H1 (cell line): ENCODE data around the gene ISM1. TPM values are rescaled to one million over a fixed set of nuclear protein-coding genes. Genes with fewer than 3 reads are reported as not detected.

Experiments used
- CHD2 ChIP-seq: IDR thresholded peaks from 2 replicates; pipeline ENCODE4 v1.6.1; 2012; ENCODE audit warnings: low read length, improper control_type of control experiment
- HDAC2 ChIP-seq, 2 experiments: fragments of 300-600 bp in 1 of 2; sonication (generic) in 1 of 2; IDR thresholded peaks; 2 replicates each; pipeline ENCODE4 v1.6.1; 2011 to 2012; ENCODE audit warnings: low read depth in 2 of 2, low read length in 2 of 2, mild to moderate bottlenecking in 2 of 2, moderate library complexity in 2 of 2, borderline replicate concordance in 1 of 2, inconsistent platforms in 1 of 2
- POU5F1 ChIP-seq: IDR thresholded peaks from 2 replicates; pipeline ENCODE4 v1.6.1; 2011; ENCODE audit warnings: low read depth, mild to moderate bottlenecking, low read length, moderate library complexity
- SP1 ChIP-seq: IDR thresholded peaks from 2 replicates; pipeline ENCODE4 v1.6.1; 2011; ENCODE audit warnings: low read depth, low read length
- polyA plus RNA-seq, 7 experiments: library from polyadenylated mRNA; depleted of rRNA in 3 of 7; stranded (reverse) in 5 of 7; unstranded in 2 of 7; fragments of >200 nt in 5 of 7; fragments of 200-250 nt in 2 of 7; gene quantifications; 1 replicate in 5 of 7; 2 replicates in 1 of 7; 4 replicates in 1 of 7; pipeline versions ENCODE4 v1.2.1 to v1.2.3, GENCODE V29; 2011 to 2013; ENCODE audit warnings: missing spikeins in 2 of 7, mixed read lengths in 2 of 7
- total RNA-seq: library from RNA; stranded (reverse); fragmentation: NEBNext Ultra II Directional; extraction: Animal tissue kit (Norgen Biotek cat#: 25700); gene quantifications from 2 replicates; pipeline ENCODE4 v1.2.1, GENCODE V29; 2021
- TF ChIP-seq, protein P1 (sequence below): fragments of 300-600 bp; sonication (generic); IDR thresholded peaks from 2 replicates; pipeline ENCODE4 v1.7.1; 2012; ENCODE audit warnings: low read length, moderate library complexity, mild to moderate bottlenecking, inconsistent platforms; ENCODE audit not compliant: insufficient replicate concordance

Gene ISM1
- total and polyA plus RNA-seq, 2 of the 8 experiments (the other 6 are each of a cell fraction or from before 2014, with no cell fraction given): 0.62 to 0.97 TPM

DNA sequence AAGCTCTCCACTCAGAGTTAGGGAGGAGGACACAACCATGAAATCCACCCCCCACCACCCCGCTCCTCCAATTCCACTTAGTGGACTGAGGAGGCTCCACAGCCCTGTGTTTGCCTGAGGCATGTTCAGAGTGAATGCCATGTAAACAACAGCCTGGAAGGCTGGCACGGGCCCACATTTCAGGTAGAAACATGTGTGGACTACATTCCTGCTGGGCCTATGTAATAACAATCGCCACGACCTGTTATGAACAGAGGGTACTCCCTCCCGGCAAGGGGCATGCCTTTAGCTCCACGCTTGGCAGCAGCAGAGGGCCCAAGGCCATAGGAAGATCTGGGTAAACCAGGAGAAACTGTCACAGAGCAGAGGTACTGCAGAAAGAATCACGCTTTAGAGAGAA, 65.5 kb downstream of the ISM1 start (continued):
- TF ChIP-seq, protein P1, sequence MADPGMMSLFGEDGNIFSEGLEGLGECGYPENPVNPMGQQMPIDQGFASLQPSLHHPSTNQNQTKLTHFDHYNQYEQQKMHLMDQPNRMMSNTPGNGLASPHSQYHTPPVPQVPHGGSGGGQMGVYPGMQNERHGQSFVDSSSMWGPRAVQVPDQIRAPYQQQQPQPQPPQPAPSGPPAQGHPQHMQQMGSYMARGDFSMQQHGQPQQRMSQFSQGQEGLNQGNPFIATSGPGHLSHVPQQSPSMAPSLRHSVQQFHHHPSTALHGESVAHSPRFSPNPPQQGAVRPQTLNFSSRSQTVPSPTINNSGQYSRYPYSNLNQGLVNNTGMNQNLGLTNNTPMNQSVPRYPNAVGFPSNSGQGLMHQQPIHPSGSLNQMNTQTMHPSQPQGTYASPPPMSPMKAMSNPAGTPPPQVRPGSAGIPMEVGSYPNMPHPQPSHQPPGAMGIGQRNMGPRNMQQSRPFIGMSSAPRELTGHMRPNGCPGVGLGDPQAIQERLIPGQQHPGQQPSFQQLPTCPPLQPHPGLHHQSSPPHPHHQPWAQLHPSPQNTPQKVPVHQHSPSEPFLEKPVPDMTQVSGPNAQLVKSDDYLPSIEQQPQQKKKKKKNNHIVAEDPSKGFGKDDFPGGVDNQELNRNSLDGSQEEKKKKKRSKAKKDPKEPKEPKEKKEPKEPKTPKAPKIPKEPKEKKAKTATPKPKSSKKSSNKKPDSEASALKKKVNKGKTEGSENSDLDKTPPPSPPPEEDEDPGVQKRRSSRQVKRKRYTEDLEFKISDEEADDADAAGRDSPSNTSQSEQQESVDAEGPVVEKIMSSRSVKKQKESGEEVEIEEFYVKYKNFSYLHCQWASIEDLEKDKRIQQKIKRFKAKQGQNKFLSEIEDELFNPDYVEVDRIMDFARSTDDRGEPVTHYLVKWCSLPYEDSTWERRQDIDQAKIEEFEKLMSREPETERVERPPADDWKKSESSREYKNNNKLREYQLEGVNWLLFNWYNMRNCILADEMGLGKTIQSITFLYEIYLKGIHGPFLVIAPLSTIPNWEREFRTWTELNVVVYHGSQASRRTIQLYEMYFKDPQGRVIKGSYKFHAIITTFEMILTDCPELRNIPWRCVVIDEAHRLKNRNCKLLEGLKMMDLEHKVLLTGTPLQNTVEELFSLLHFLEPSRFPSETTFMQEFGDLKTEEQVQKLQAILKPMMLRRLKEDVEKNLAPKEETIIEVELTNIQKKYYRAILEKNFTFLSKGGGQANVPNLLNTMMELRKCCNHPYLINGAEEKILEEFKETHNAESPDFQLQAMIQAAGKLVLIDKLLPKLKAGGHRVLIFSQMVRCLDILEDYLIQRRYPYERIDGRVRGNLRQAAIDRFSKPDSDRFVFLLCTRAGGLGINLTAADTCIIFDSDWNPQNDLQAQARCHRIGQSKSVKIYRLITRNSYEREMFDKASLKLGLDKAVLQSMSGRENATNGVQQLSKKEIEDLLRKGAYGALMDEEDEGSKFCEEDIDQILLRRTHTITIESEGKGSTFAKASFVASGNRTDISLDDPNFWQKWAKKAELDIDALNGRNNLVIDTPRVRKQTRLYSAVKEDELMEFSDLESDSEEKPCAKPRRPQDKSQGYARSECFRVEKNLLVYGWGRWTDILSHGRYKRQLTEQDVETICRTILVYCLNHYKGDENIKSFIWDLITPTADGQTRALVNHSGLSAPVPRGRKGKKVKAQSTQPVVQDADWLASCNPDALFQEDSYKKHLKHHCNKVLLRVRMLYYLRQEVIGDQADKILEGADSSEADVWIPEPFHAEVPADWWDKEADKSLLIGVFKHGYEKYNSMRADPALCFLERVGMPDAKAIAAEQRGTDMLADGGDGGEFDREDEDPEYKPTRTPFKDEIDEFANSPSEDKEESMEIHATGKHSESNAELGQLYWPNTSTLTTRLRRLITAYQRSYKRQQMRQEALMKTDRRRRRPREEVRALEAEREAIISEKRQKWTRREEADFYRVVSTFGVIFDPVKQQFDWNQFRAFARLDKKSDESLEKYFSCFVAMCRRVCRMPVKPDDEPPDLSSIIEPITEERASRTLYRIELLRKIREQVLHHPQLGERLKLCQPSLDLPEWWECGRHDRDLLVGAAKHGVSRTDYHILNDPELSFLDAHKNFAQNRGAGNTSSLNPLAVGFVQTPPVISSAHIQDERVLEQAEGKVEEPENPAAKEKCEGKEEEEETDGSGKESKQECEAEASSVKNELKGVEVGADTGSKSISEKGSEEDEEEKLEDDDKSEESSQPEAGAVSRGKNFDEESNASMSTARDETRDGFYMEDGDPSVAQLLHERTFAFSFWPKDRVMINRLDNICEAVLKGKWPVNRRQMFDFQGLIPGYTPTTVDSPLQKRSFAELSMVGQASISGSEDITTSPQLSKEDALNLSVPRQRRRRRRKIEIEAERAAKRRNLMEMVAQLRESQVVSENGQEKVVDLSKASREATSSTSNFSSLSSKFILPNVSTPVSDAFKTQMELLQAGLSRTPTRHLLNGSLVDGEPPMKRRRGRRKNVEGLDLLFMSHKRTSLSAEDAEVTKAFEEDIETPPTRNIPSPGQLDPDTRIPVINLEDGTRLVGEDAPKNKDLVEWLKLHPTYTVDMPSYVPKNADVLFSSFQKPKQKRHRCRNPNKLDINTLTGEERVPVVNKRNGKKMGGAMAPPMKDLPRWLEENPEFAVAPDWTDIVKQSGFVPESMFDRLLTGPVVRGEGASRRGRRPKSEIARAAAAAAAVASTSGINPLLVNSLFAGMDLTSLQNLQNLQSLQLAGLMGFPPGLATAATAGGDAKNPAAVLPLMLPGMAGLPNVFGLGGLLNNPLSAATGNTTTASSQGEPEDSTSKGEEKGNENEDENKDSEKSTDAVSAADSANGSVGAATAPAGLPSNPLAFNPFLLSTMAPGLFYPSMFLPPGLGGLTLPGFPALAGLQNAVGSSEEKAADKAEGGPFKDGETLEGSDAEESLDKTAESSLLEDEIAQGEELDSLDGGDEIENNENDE: no peak
- TF ChIP-seq HDAC2 (IDR thresholded peaks at IDR 0.05; ENCODE audit: borderline replicate concordance in 1 of 2, low read depth in 2 of 2, low read length in 2 of 2) (no peak), CHD2 (no peak), SP1 (no peak), POU5F1 (no peak)
